B cell (primary cell): ENCODE results near the gene DCAF8L2. TPM values are rescaled to one million over a fixed set of nuclear protein-coding genes. Genes with fewer than 3 reads are reported as not detected.

Experiments
- ATAC-seq: fragments of 200-7000 bp; cut with Tn5 transposase; one replicate; pipeline ENCODE4 v1.10.0; 2021; ENCODE audit warnings: low read depth, mild to moderate bottlenecking, moderate number of reproducible peaks, moderate library complexity
- CTCF ChIA-PET: fragments of 350-600 bp; sonication (Branson Sonifier 250); formaldehyde crosslinking; loops from one replicate; lab custom pipeline; 2021; ENCODE audit warnings: antibody characterized with exemption, inconsistent platforms; lab: Charles Lee
- POLR2A ChIA-PET: fragments of 350-600 bp; sonication (Branson Sonifier 250); formaldehyde crosslinking; loops from one replicate; lab custom pipeline; 2021; ENCODE audit warnings: antibody characterized with exemption; lab: Charles Lee
- DNase-seq: peaks from one replicate; pipeline ENCODE4 v3.0.0; 2013
- H2AFZ ChIP-seq: 2 replicates; pipeline ENCODE4 v1.6.1; 2012; ENCODE audit warnings: mild to moderate bottlenecking, low read depth, low read length; ENCODE audit not compliant: insufficient read depth, poor library complexity, severe bottlenecking
- H3K27ac ChIP-seq, 2 donors: 1 replicate in 1 of 2; 2 replicates in 1 of 2; pipeline ENCODE4 v1.5.1; 2012 to 2013; ENCODE audit warnings: low read length in 2 of 2, mild to moderate bottlenecking in 2 of 2, moderate library complexity in 1 of 2
- H3K27me3 ChIP-seq, 4 experiments: fragments of 200-600 bp in 1 of 4; sonication (generic) in 1 of 4; replicated peaks in 1 of 4; 1 replicate in 2 of 4; 2 replicates in 2 of 4; pipeline versions ENCODE4 v1.6.1 to v1.7.0; 2013 to 2016; ENCODE audit warnings: low read length in 3 of 4, mild to moderate bottlenecking in 2 of 4, mixed read lengths in 1 of 4, moderate library complexity in 1 of 4; ENCODE audit not compliant: insufficient read depth in 4 of 4, control insufficient read depth in 3 of 4; ENCODE audit errors: control extremely low read depth in 1 of 4
- H3K36me3 ChIP-seq, 2 experiments: replicated peaks in 1 of 2; 1 replicate in 1 of 2; 2 replicates in 1 of 2; pipeline versions ENCODE4 v1.6.1 to v1.7.1; 2013; ENCODE audit warnings: low read length in 1 of 2; ENCODE audit not compliant: insufficient read depth in 2 of 2, control insufficient read depth in 1 of 2; ENCODE audit errors: control extremely low read depth in 1 of 2, extremely low read depth in 1 of 2
- H3K4me1 ChIP-seq, 2 donors: fragments of 200-600 bp in 1 of 2; sonication (generic) in 1 of 2; 1 replicate in 1 of 2; 2 replicates in 1 of 2; pipeline versions ENCODE4 v1.5.1 to v1.6.1; 2013 to 2017; ENCODE audit warnings: low read length in 2 of 2; ENCODE audit not compliant: control insufficient read depth in 2 of 2, insufficient read depth in 2 of 2
- H3K4me2 ChIP-seq: replicated peaks from 2 replicates; pipeline ENCODE3; 2012; ENCODE audit warnings: mild to moderate bottlenecking, low read depth, low read length; ENCODE audit not compliant: poor library complexity, severe bottlenecking
- H3K4me3 ChIP-seq, 5 experiments: fragments of 200-600 bp in 1 of 5; sonication (generic) in 1 of 5; 1 replicate in 3 of 5; 2 replicates in 2 of 5; pipeline versions ENCODE4 v1.5.1 to v1.7.0; 2011 to 2016; ENCODE audit warnings: low read length in 4 of 5, mild to moderate bottlenecking in 4 of 5, low read depth in 2 of 5, control low read depth in 1 of 5, moderate library complexity in 1 of 5; ENCODE audit not compliant: insufficient read depth in 1 of 5; ENCODE audit errors: control extremely low read depth in 1 of 5, extremely low read depth in 1 of 5
- H3K79me2 ChIP-seq: fragments of 200-600 bp; sonication (generic); one replicate; pipeline ENCODE4 v1.6.0; 2016; ENCODE audit warnings: low read length; ENCODE audit not compliant: control insufficient read depth, insufficient read depth
- H3K9ac ChIP-seq: fragments of 200-600 bp; sonication (generic); 2 replicates; pipeline ENCODE4 v1.6.1; 2017; ENCODE audit warnings: mild to moderate bottlenecking, low read length, moderate library complexity
- H3K9me3 ChIP-seq, 3 donors: one replicate each; pipeline versions ENCODE4 v1.6.1 to v1.7.1; 2013; ENCODE audit warnings: low read length in 2 of 3; ENCODE audit not compliant: control insufficient read depth in 2 of 3, insufficient read depth in 1 of 3; ENCODE audit errors: control extremely low read depth in 1 of 3
- H4K20me1 ChIP-seq: 2 replicates; pipeline ENCODE4 v1.6.0; 2012; ENCODE audit warnings: mild to moderate bottlenecking, low read length; ENCODE audit not compliant: insufficient read depth, control insufficient read depth, poor library complexity, severe bottlenecking
- H3K27ac Mint-ChIP-seq: one replicate; pipeline ENCODE4 v1.8.0; 2021; ENCODE audit warnings: mixed read lengths
- H3K27me3 Mint-ChIP-seq: one replicate; pipeline ENCODE4 v1.8.0; 2021; ENCODE audit warnings: mixed read lengths
- H3K4me1 Mint-ChIP-seq: one replicate; pipeline ENCODE4 v1.8.0; 2021; ENCODE audit warnings: mixed read lengths
- H3K4me3 Mint-ChIP-seq: one replicate; pipeline ENCODE4 v1.8.0; 2021; ENCODE audit warnings: mixed read lengths
- H3K9me3 Mint-ChIP-seq: one replicate; pipeline ENCODE4 v1.8.0; 2022; ENCODE audit warnings: mixed read lengths; ENCODE audit not compliant: insufficient read depth
- EZH2 ChIP-seq: IDR thresholded peaks from 2 replicates; pipeline ENCODE4 v1.6.1; 2012; ENCODE audit warnings: borderline replicate concordance, low read depth, mild to moderate bottlenecking, moderate library complexity, low read length; ENCODE audit not compliant: insufficient read depth, poor library complexity, severe bottlenecking
- WGBS: methylation state at CpG from one replicate; pipeline ENCODE4 v1.1.5; 2013; ENCODE audit warnings: missing lambda C conversion rate; ENCODE audit not compliant: insufficient coverage; 5-methylcytosine and 5-hydroxymethylcytosine counted together
- intact Hi-C: fragments of 100-400 bp; cut with micrococcal nuclease; formaldehyde crosslinking; loops from one replicate; pipeline ENCODE4 v1.10.0; 2022
- polyA plus RNA-seq: library from polyadenylated mRNA; depleted of rRNA; stranded (reverse); fragments of >200 nt; gene quantifications from 2 replicates; pipeline ENCODE4 v1.2.3, GENCODE V29; 2012
- total RNA-seq, 2 donors: library from RNA; stranded (reverse); fragments of 120-200 nt in 1 of 2; gene quantifications; 1 replicate in 1 of 2; 2 replicates in 1 of 2; pipeline versions ENCODE4 v1.2.3 to v1.2.4, GENCODE V29; 2013 to 2022
- TF ChIP-seq, protein P1 (sequence below): fragments of 200-600 bp; IDR thresholded peaks from one replicate; pipeline ENCODE4 v1.8.0; 2022; ENCODE audit warnings: antibody characterized with exemption, mild to moderate bottlenecking

Gene DCAF8L2
- total and polyA plus RNA-seq, 2 donors (not counting 1 experiment from before 2014, with no cell fraction given) = not detected

DNA sequence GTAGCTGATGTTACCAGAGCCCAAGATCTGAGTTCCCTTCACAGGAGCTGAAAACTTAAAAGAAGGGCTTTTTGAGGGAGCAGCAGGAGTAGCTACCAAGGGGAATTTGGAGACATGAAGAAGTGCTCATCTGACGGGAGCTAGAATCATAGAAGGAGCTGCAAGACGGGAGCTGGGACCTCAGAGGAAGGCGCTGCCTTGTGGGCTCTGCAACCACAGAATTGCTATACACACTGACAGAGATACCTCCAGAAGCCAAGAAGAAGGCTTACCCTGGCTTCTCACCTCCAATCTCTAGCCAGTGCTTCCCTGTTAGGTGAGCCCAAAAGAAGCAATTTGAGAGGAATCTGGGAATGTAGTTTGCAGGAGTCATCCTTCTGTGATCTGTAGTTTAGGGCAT, 35.9 kb downstream of the DCAF8L2 start:
- H3K4me3 ChIP-seq = no peak overlapping the region
- H2AFZ ChIP-seq = no peak overlapping the region
- no peak overlapping the region for H3K4me3 Mint-ChIP-seq
- H3K27me3 Mint-ChIP-seq = no peaks in the 10 kb centered on the region
- no peaks in the 10 kb centered on the region for H3K9me3 ChIP-seq
- POLR2A ChIA-PET = no interaction called here
- TF ChIP-seq, protein P1, sequence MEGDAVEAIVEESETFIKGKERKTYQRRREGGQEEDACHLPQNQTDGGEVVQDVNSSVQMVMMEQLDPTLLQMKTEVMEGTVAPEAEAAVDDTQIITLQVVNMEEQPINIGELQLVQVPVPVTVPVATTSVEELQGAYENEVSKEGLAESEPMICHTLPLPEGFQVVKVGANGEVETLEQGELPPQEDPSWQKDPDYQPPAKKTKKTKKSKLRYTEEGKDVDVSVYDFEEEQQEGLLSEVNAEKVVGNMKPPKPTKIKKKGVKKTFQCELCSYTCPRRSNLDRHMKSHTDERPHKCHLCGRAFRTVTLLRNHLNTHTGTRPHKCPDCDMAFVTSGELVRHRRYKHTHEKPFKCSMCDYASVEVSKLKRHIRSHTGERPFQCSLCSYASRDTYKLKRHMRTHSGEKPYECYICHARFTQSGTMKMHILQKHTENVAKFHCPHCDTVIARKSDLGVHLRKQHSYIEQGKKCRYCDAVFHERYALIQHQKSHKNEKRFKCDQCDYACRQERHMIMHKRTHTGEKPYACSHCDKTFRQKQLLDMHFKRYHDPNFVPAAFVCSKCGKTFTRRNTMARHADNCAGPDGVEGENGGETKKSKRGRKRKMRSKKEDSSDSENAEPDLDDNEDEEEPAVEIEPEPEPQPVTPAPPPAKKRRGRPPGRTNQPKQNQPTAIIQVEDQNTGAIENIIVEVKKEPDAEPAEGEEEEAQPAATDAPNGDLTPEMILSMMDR = no peak
- no peak for TF ChIP-seq EZH2
- no peak overlapping the region for H3K4me2 ChIP-seq
- no peaks in the 10 kb centered on the region for H3K9me3 Mint-ChIP-seq
- no peak overlapping the region for H3K27ac ChIP-seq
- no peaks in the 10 kb centered on the region for H3K36me3 ChIP-seq
- no peaks in the 10 kb centered on the region for H3K79me2 ChIP-seq
- CTCF ChIA-PET = no interaction called here
- intact Hi-C loops = no loop called here
- DNase-seq (no peak), ATAC-seq (no peak)
- no peaks in the 10 kb centered on the region for H4K20me1 ChIP-seq
- no peaks in the 10 kb centered on the region for H3K4me1 Mint-ChIP-seq
- H3K4me1 ChIP-seq = no peaks in the 10 kb centered on the region
- WGBS = 83% methylated on average over 2 of the region's 3 CpGs
- no peak overlapping the region for H3K9ac ChIP-seq
- no peaks in the 10 kb centered on the region for H3K27me3 ChIP-seq
- H3K27ac Mint-ChIP-seq = no peak overlapping the region

- no peak overlapping the region for H3K9ac ChIP-seq
- no peaks in the 10 kb centered on the region for H3K9me3 ChIP-seq
- CTCF ChIA-PET = no interaction called here
- POLR2A ChIA-PET = no interaction called here
- ATAC-seq (no peak), DNase-seq (no peak)
- H3K27ac ChIP-seq = no peak overlapping the region
- Mint-ChIP-seq H3K4me1 (no peaks in the 10 kb centered on the region), H3K27me3 (no peaks in the 10 kb centered on the region), H3K4me3 (no peak overlapping the region), H3K9me3 (no peaks in the 10 kb centered on the region), H3K27ac (no peak overlapping the region)
- H3K27me3 ChIP-seq = no peaks in the 10 kb centered on the region
- H3K4me1 ChIP-seq = no peaks in the 10 kb centered on the region
- no peaks in the 10 kb centered on the region for H3K79me2 ChIP-seq
- no peak overlapping the region for H3K4me2 ChIP-seq
- WGBS = no CpG with 5 or more reads among the region's 3 CpGs
- no peaks in the 10 kb centered on the region for H4K20me1 ChIP-seq
- H3K36me3 ChIP-seq = no peaks in the 10 kb centered on the region
- H3K4me3 ChIP-seq = no peak overlapping the region
- TF ChIP-seq EZH2 = no peak
- TF ChIP-seq, protein P1 = no peak
- no peak overlapping the region for H2AFZ ChIP-seq
- intact Hi-C loops = no loop called here
Measured at GRCh38 chrX:27633328-27633727, 43.2 kb downstream of the DCAF8L2 start.
